HEK293 (cell line): Measurements from ENCODE around the gene EXD3.

Experiments used
- CTCF ChIP-seq: fragments of 450-650 bp; formaldehyde crosslinking; IDR thresholded peaks from 2 replicates; pipeline ENCODE4 v1.5.1; 2016; ENCODE audit warnings: missing biosample characterization, missing genetic modification characterization
- GLI2 ChIP-seq: fragments of 450-650 bp; formaldehyde crosslinking; IDR thresholded peaks from 2 replicates; pipeline ENCODE4; 2017; ENCODE audit warnings: missing biosample characterization, missing genetic modification characterization, low read depth, borderline replicate concordance
- HIC1 ChIP-seq: fragments of 450-650 bp; formaldehyde crosslinking; IDR thresholded peaks from 2 replicates; pipeline ENCODE4 v1.5.1; 2016; ENCODE audit warnings: missing biosample characterization, missing genetic modification characterization
- KLF9 ChIP-seq: fragments of 450-650 bp; formaldehyde crosslinking; IDR thresholded peaks from 2 replicates; pipeline ENCODE4 v1.5.1; 2016; ENCODE audit warnings: missing biosample characterization, missing genetic modification characterization, low read depth
- MZF1 ChIP-seq: fragments of 450-650 bp; formaldehyde crosslinking; IDR thresholded peaks from 2 replicates; pipeline ENCODE4 v1.5.1; 2017; ENCODE audit warnings: missing biosample characterization, missing genetic modification characterization, borderline replicate concordance
- REPIN1 ChIP-seq: fragments of 450-650 bp; formaldehyde crosslinking; IDR thresholded peaks from 2 replicates; pipeline ENCODE4 v1.5.1; 2017; ENCODE audit warnings: missing biosample characterization, missing genetic modification characterization, low read depth
- REST ChIP-seq: fragments of 450-650 bp; formaldehyde crosslinking; IDR thresholded peaks from 2 replicates; pipeline ENCODE4 v1.5.1; 2016; ENCODE audit warnings: missing biosample characterization, missing genetic modification characterization
- SCRT1 ChIP-seq: fragments of 450-650 bp; formaldehyde crosslinking; IDR thresholded peaks from 2 replicates; pipeline ENCODE4 v1.5.1; 2016; ENCODE audit warnings: missing biosample characterization, missing genetic modification characterization, borderline replicate concordance
- SETDB1 ChIP-seq: IDR thresholded peaks from one replicate; pipeline ENCODE4 v1.6.1; 2017; ENCODE audit warnings: mild to moderate bottlenecking, low read length, moderate library complexity, mixed read lengths; ENCODE audit not compliant: insufficient read length
- ZBTB10 ChIP-seq: fragments of 450-650 bp; formaldehyde crosslinking; IDR thresholded peaks from 2 replicates; pipeline ENCODE4 v1.5.1; 2016; ENCODE audit warnings: missing biosample characterization, missing genetic modification characterization
- ZBTB48 ChIP-seq: fragments of 450-650 bp; formaldehyde crosslinking; IDR thresholded peaks from 2 replicates; pipeline ENCODE4 v1.5.1; 2016; ENCODE audit warnings: missing biosample characterization, missing genetic modification characterization
- ZBTB8A ChIP-seq: fragments of 450-650 bp; formaldehyde crosslinking; IDR thresholded peaks from 2 replicates; pipeline ENCODE4 v1.5.1; 2016; ENCODE audit warnings: missing biosample characterization, missing genetic modification characterization
- ZFP41 ChIP-seq: fragments of 450-650 bp; formaldehyde crosslinking; IDR thresholded peaks from 2 replicates; pipeline ENCODE4 v1.5.1; 2016; ENCODE audit warnings: missing biosample characterization, missing genetic modification characterization, borderline replicate concordance
- ZIC2 ChIP-seq: fragments of 450-650 bp; formaldehyde crosslinking; IDR thresholded peaks from 2 replicates; pipeline ENCODE4 v1.5.1; 2016; ENCODE audit warnings: missing biosample characterization, missing genetic modification characterization
- ZNF140 ChIP-seq: fragments of 450-650 bp; formaldehyde crosslinking; IDR thresholded peaks from 2 replicates; pipeline ENCODE4 v1.5.1; 2016; ENCODE audit warnings: missing biosample characterization, missing genetic modification characterization
- ZNF184 ChIP-seq: fragments of 450-650 bp; IDR thresholded peaks from 2 replicates; pipeline ENCODE4 v1.5.1; 2018; ENCODE audit warnings: missing biosample characterization, mild to moderate bottlenecking, missing genetic modification characterization
- ZNF292 ChIP-seq: fragments of 450-650 bp; formaldehyde crosslinking; IDR thresholded peaks from 2 replicates; pipeline ENCODE4 v1.5.1; 2016; ENCODE audit warnings: low read depth, missing biosample characterization, missing genetic modification characterization, borderline replicate concordance
- ZNF549 ChIP-seq: fragments of 450-650 bp; IDR thresholded peaks from 2 replicates; pipeline ENCODE4 v1.5.1; 2018; ENCODE audit warnings: missing biosample characterization, missing genetic modification characterization, mild to moderate bottlenecking, inconsistent platforms, moderate library complexity
- ZNF596 ChIP-seq: fragments of 450-650 bp; IDR thresholded peaks from 2 replicates; pipeline ENCODE4 v1.5.0; 2018; ENCODE audit warnings: missing biosample characterization, mild to moderate bottlenecking, missing genetic modification characterization, moderate library complexity
- ZNF654 ChIP-seq: fragments of 450-650 bp; formaldehyde crosslinking; IDR thresholded peaks from 2 replicates; pipeline ENCODE4 v1.5.1; 2016; ENCODE audit warnings: low read depth, missing biosample characterization, missing genetic modification characterization
- ZNF747 ChIP-seq: fragments of 450-650 bp; formaldehyde crosslinking; IDR thresholded peaks from 2 replicates; pipeline ENCODE4 v1.5.1; 2016; ENCODE audit warnings: missing biosample characterization, missing genetic modification characterization
- ZNF792 ChIP-seq: fragments of 450-650 bp; formaldehyde crosslinking; IDR thresholded peaks from 2 replicates; pipeline ENCODE4 v1.5.1; 2016; ENCODE audit warnings: missing biosample characterization, missing genetic modification characterization
- ZSCAN30 ChIP-seq: fragments of 450-650 bp; IDR thresholded peaks from 2 replicates; pipeline ENCODE4 v1.5.1; 2018; ENCODE audit warnings: missing biosample characterization, mild to moderate bottlenecking, missing genetic modification characterization, moderate library complexity

EXD3 gene

GRCh38 chr9:137423514-137424291 is 741 bp upstream of the EXD3 start (continued):
- TF ChIP-seq ZBTB10 (tag by site-specific recombination) (peak; percentile 52; the same call in 1 of the 2 replicates), KLF9 (tag by site-specific recombination) (no peak), ZNF654 (tag by site-specific recombination) (no peak), REST (tag by site-specific recombination) (no peak), GLI2 (tag by site-specific recombination) (no peak), ZBTB48 (tag by site-specific recombination) (no peak; the same call in 1 of the 2 replicates), ZIC2 (tag by site-specific recombination) (peak; percentile 69), CTCF (tag by site-specific recombination) (no peak), ZNF549 (no peak), HIC1 (tag by site-specific recombination) (peak; percentile 60), SETDB1 (no peak), ZNF792 (no peak), SCRT1 (tag by site-specific recombination) (no peak), ZNF292 (tag by site-specific recombination) (no peak), ZNF140 (tag by site-specific recombination) (no peak), ZNF747 (tag by site-specific recombination) (no peak), ZFP41 (tag by site-specific recombination) (no peak), ZNF596 (tag by site-specific recombination) (no peak), REPIN1 (tag by site-specific recombination) (no peak), ZNF184 (no peak), MZF1 (no peak), ZSCAN30 (tag by site-specific recombination) (no peak), ZBTB8A (tag by site-specific recombination) (peak; percentile 24; the same call in 1 of the 2 replicates)
